H9 (cell line): ENCODE measurements around the gene EFCAB10. TPM values are rescaled to one million over a fixed set of nuclear protein-coding genes. Genes with fewer than 3 reads are reported as not detected.

Source experiments
- DNase-seq: peaks from one replicate; pipeline ENCODE4 v3.0.0-alpha.2; 2017
- H2AFZ ChIP-seq: one replicate; pipeline ENCODE4 v1.6.1; 2013; ENCODE audit warnings: mild to moderate bottlenecking, low read length, control low read depth, moderate library complexity
- H2AK5ac ChIP-seq: 2 replicates; pipeline ENCODE4 v1.6.1; 2013; ENCODE audit warnings: low read length, control low read depth, mixed read lengths; ENCODE audit not compliant: insufficient read length
- H2BK120ac ChIP-seq: one replicate; pipeline ENCODE4 v1.6.1; 2013; ENCODE audit warnings: low read depth, mild to moderate bottlenecking, low read length, control low read depth, inconsistent platforms; ENCODE audit not compliant: poor library complexity, severe bottlenecking
- H2BK12ac ChIP-seq: 2 replicates; pipeline ENCODE4 v1.6.1; 2013; ENCODE audit warnings: low read length, control low read depth, mixed read lengths, low read depth; ENCODE audit not compliant: insufficient read length
- H2BK15ac ChIP-seq: 2 replicates; pipeline ENCODE4 v1.6.1; 2013; ENCODE audit warnings: low read depth, low read length, control low read depth
- H2BK20ac ChIP-seq: one replicate; pipeline ENCODE4 v1.6.1; 2013; ENCODE audit warnings: low read depth, mild to moderate bottlenecking, low read length, control low read depth, inconsistent platforms; ENCODE audit not compliant: poor library complexity, severe bottlenecking
- H2BK5ac ChIP-seq: 2 replicates; pipeline ENCODE4 v1.6.1; 2013; ENCODE audit warnings: low read length, control low read depth, mixed read lengths; ENCODE audit not compliant: insufficient read length
- H3K14ac ChIP-seq: 2 replicates; pipeline ENCODE4 v1.6.1; 2013; ENCODE audit warnings: low read length, control low read depth; ENCODE audit not compliant: insufficient read depth
- H3K18ac ChIP-seq: 2 replicates; pipeline ENCODE4 v1.6.1; 2013; ENCODE audit warnings: low read depth, mild to moderate bottlenecking, mixed read lengths, low read length, control low read depth; ENCODE audit not compliant: insufficient read length
- H3K23ac ChIP-seq: 2 replicates; pipeline ENCODE4 v1.6.1; 2013; ENCODE audit warnings: low read length, control low read depth, mixed read lengths, low read depth; ENCODE audit not compliant: insufficient read length
- H3K23me2 ChIP-seq: 2 replicates; pipeline ENCODE4 v1.6.1; 2013; ENCODE audit warnings: low read depth, mild to moderate bottlenecking, mixed read lengths, low read length, control low read depth; ENCODE audit not compliant: insufficient read length, poor library complexity, severe bottlenecking
- H3K27ac ChIP-seq: 2 replicates; pipeline ENCODE4 v1.5.1; 2013; ENCODE audit warnings: low read length, control low read depth, mixed read lengths, low read depth; ENCODE audit not compliant: insufficient read length
- H3K27me3 ChIP-seq: 2 replicates; pipeline ENCODE4 v1.6.1; 2013; ENCODE audit warnings: low read length, control low read depth, inconsistent platforms; ENCODE audit not compliant: insufficient read depth
- H3K4ac ChIP-seq: 2 replicates; pipeline ENCODE4 v1.6.1; 2013; ENCODE audit warnings: low read depth, mild to moderate bottlenecking, control low read depth, inconsistent platforms, low read length, moderate library complexity
- H3K4me1 ChIP-seq: 2 replicates; pipeline ENCODE4 v1.6.1; 2013; ENCODE audit warnings: low read length, control low read depth, inconsistent platforms; ENCODE audit not compliant: insufficient read depth
- H3K4me2 ChIP-seq: 2 replicates; pipeline ENCODE4 v1.6.1; 2013; ENCODE audit warnings: low read length, control low read depth, mixed read lengths; ENCODE audit not compliant: insufficient read length, insufficient read depth
- H3K56ac ChIP-seq: 2 replicates; pipeline ENCODE4 v1.6.1; 2013; ENCODE audit warnings: low read depth, mild to moderate bottlenecking, mixed read lengths, low read length, control low read depth; ENCODE audit not compliant: insufficient read length
- H3K79me1 ChIP-seq: 2 replicates; pipeline ENCODE4 v1.6.1; 2013; ENCODE audit warnings: low read depth, mild to moderate bottlenecking, moderate library complexity, low read length, control low read depth, inconsistent platforms; ENCODE audit not compliant: insufficient read depth, poor library complexity, severe bottlenecking
- H3K79me2 ChIP-seq: 2 replicates; pipeline ENCODE4 v1.6.1; 2013; ENCODE audit warnings: low read length, control low read depth, inconsistent platforms; ENCODE audit not compliant: insufficient read depth
- H3K9ac ChIP-seq: 2 replicates; pipeline ENCODE4 v1.6.1; 2013; ENCODE audit warnings: low read length, control low read depth, mixed read lengths; ENCODE audit not compliant: insufficient read length; ENCODE audit errors: extremely low read depth
- H3K9me3 ChIP-seq: one replicate; pipeline ENCODE4 v1.6.1; 2013; ENCODE audit warnings: low read depth, low read length, inconsistent platforms; ENCODE audit not compliant: control insufficient read depth
- H3T11ph ChIP-seq: one replicate; pipeline ENCODE4 v1.6.1; 2013; ENCODE audit warnings: mild to moderate bottlenecking, low read length, control low read depth, inconsistent platforms
- H4K20me1 ChIP-seq: one replicate; pipeline ENCODE4 v1.6.1; 2013; ENCODE audit not compliant: control insufficient read depth, insufficient read length, insufficient read depth
- H4K5ac ChIP-seq: 2 replicates; pipeline ENCODE4 v1.6.1; 2013; ENCODE audit warnings: low read depth, mild to moderate bottlenecking, mixed read lengths, low read length, control low read depth; ENCODE audit not compliant: insufficient read length
- H4K8ac ChIP-seq: replicated peaks from 2 replicates; pipeline ENCODE4 v1.6.1; 2013; ENCODE audit warnings: low read length, control low read depth, mixed read lengths, low read depth; ENCODE audit not compliant: insufficient read length
- H4K91ac ChIP-seq: 2 replicates; pipeline ENCODE4 v1.6.1; 2013; ENCODE audit warnings: low read depth, mild to moderate bottlenecking, moderate library complexity, mixed read lengths, low read length, control low read depth; ENCODE audit not compliant: insufficient read length
- H3K27ac Mint-ChIP-seq, 3 experiments: 2 replicates in 2 of 3; 3 replicates in 1 of 3; pipeline ENCODE4 v1.8.0; 2020 to 2021; ENCODE audit warnings: mixed read lengths in 3 of 3, mild to moderate bottlenecking in 1 of 3, moderate library complexity in 1 of 3
- H3K27me3 Mint-ChIP-seq: 2 replicates; pipeline ENCODE4 v1.8.0; 2021; ENCODE audit warnings: low read depth, mild to moderate bottlenecking, moderate library complexity, mixed read lengths
- H3K36me3 Mint-ChIP-seq, 3 experiments: 2 replicates in 2 of 3; 3 replicates in 1 of 3; pipeline ENCODE4 v1.8.0; 2020 to 2021; ENCODE audit warnings: low read depth in 3 of 3, mixed read lengths in 3 of 3; ENCODE audit not compliant: insufficient read depth in 1 of 3
- H3K4me1 Mint-ChIP-seq, 2 experiments: 2 replicates each; pipeline ENCODE4 v1.8.0; 2020; ENCODE audit warnings: mixed read lengths in 2 of 2
- H3K4me3 Mint-ChIP-seq, 2 experiments: 2 replicates in 1 of 2; 3 replicates in 1 of 2; pipeline ENCODE4 v1.8.0; 2020 to 2021; ENCODE audit warnings: mild to moderate bottlenecking in 2 of 2, mixed read lengths in 2 of 2, moderate library complexity in 1 of 2
- H3K9me3 Mint-ChIP-seq, 2 experiments: 2 replicates in 1 of 2; 3 replicates in 1 of 2; pipeline ENCODE4 v1.8.0; 2020; ENCODE audit warnings: mild to moderate bottlenecking in 2 of 2, mixed read lengths in 2 of 2, moderate library complexity in 1 of 2
- CTCF ChIP-seq: fragments of 200-600 bp; sonication (generic); conservative IDR thresholded peaks from 3 replicates; pipeline ENCODE4 v1.8.0; 2021; ENCODE audit warnings: antibody characterized with exemption, mild to moderate bottlenecking
- WGBS: extraction: QIAGEN DNeasy Blood & Tissue Kit; methylation state at CpG from one replicate; pipeline ENCODE4 v1.1.7; 2013; ENCODE audit warnings: missing lambda C conversion rate, low lambda C conversion rate, mixed read lengths; ENCODE audit not compliant: insufficient read length; ENCODE audit errors: extremely low coverage; 5-methylcytosine and 5-hydroxymethylcytosine counted together
- long read RNA-seq: library from polyadenylated mRNA; unstranded; transcript quantifications from one replicate; pipeline ENCODE4 v2.0.0, GENCODE V29; 2020
- total RNA-seq: library from RNA; stranded (reverse); gene quantifications from 2 replicates; pipeline ENCODE4 v1.2.1, GENCODE V29; 2021

EFCAB10 gene
- 1.3 and 1.5 TPM in 2 replicates for total RNA-seq
- long read RNA-seq, partial matches to known transcripts: 0 of 2 reads
- long read RNA-seq, other reads (novel, unspliced or antisense): 0 of 2 reads

- Histone ChIP-seq H4K91ac (no peak within 1 kb of the TSS), H2AK5ac (no peak within 1 kb of the TSS), H3K27me3 (no peaks in the 10 kb centered on the region), H3K23me2 (no peaks in the 10 kb centered on the region), H2BK20ac (no peak within 1 kb of the TSS), H3K79me1 (no peaks in the 10 kb centered on the region), H3K27ac (no peak within 1 kb of the TSS), H2BK120ac (no peak within 1 kb of the TSS), H3K4me1 (no peaks in the 10 kb centered on the region), H3K23ac (no peak within 1 kb of the TSS), H4K5ac (no peak within 1 kb of the TSS), H3K14ac (peak within 1 kb of the TSS; percentile 33; the same call in 1 of the 2 replicates), H3K4ac (no peak within 1 kb of the TSS), H2AFZ (no peak within 1 kb of the TSS), H3K56ac (no peak within 1 kb of the TSS), H4K8ac (no peak within 1 kb of the TSS), H2BK12ac (no peak within 1 kb of the TSS), H2BK5ac (no peak within 1 kb of the TSS), H3K9ac (peak within 1 kb of the TSS; percentile 27), H3T11ph (no peak within 1 kb of the TSS), H4K20me1 (no peaks in the 10 kb centered on the region), H3K4me2 (peak within 1 kb of the TSS; percentile 64), H3K9me3 (no peaks in the 10 kb centered on the region), H2BK15ac (no peak within 1 kb of the TSS), H3K18ac (peak within 1 kb of the TSS; percentile 69), H3K79me2 (0 out of 2 replicates have a peak, but pooled peaks cover 1% of the 10 kb centered on the region)
- H3K27me3 Mint-ChIP-seq: no peaks in the 10 kb centered on the region; the same call in 1 of the 2 replicates
- peak; percentile 46; the same call in 2 of the 3 replicates for TF ChIP-seq CTCF
- H3K4me3 Mint-ChIP-seq: peak within 1 kb of the TSS; percentile 74 to 84
- WGBS: no CpG with 5 or more reads among the region's 36 CpGs
- peak within 1 kb of the TSS; percentile 58 to 96 (median 93); a peak in 5 of 7 replicates for H3K27ac Mint-ChIP-seq
- peaks cover 8 to 16% of the 10 kb centered on the region in 2 experiments for H3K4me1 Mint-ChIP-seq
- H3K36me3 Mint-ChIP-seq: peaks cover 4 to 11% (median 9%) of the 10 kb centered on the region in 3 experiments
- H3K9me3 Mint-ChIP-seq: peaks cover 9 to 13% of the 10 kb centered on the region in 2 experiments
- DNase-seq: peak; percentile 99
These were observed at the start of gene EFCAB10 for GRCh38 chr7:105581066-105581811. Gene EFCAB10, minus strand, starts transcription at chr7:105581493. Its CDS starts 30 bp downstream, at chr7:105581463.
